ENCODE data around the gene FBXW12. TPM values are rescaled to one million over a fixed set of nuclear protein-coding genes. Genes with fewer than 3 reads are reported as not detected.

FBXW12 gene
- total RNA-seq, 1 experiment from 2014 or later, result not detected

DNA sequence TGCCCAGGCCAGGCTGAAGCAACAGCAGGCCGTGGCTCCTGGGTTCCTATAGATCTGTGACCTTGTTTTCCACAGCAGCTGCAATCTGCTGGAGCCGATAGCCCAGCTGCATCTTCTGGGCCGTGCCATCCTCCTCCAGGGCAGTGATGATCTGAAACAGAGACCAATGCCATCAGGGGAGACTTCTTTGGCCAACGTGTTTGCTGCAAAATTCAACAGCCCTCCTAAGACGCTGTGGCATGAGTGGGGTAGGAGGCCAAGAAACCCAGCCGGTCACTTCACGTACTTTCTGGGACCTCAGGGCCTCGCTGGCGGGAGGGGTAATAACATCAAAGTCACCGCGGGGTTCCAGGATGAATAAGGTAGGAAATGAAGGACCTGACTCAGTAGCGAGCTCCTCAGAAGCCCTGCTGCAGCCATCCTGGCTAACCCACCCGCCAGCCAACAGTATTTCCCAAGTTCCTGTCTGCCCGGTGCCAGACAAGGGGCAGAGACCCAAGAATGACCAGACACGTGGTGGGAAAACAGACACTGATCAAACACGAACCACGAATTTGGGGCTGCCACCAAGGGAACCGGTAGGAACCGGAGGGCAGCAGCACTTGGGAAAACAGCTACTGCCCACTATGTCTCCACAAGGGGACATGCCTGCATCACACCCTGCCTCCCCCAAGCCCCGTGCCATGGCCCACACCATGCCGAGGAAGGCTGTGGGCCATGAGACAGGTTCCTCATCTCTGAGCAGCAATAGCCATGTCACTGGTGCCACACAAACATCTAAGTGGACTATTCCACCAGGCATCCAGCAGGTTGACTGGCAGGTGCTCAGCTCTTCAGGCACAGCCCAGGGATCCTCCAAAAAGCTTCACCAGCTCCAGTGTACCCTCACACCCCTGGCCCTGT lies 32.7 kb downstream of the FBXW12 start:
- DNase-seq (ENCODE audit: low read depth), result no peak
- in situ Hi-C loops (cut with HindIII; ENCODE audit: low pct_unique_long_range_greater_than_20kb, low sequenced_read_pairs), result no loop called here

GRCh38 chr3:48405343-48405881 lies 33.4 kb downstream of the FBXW12 start:
- in situ Hi-C loops (cut with HindIII; ENCODE audit: low pct_unique_long_range_greater_than_20kb, low sequenced_read_pairs), result no loop called here
- no peak for DNase-seq (ENCODE audit: low read depth)

DNA sequence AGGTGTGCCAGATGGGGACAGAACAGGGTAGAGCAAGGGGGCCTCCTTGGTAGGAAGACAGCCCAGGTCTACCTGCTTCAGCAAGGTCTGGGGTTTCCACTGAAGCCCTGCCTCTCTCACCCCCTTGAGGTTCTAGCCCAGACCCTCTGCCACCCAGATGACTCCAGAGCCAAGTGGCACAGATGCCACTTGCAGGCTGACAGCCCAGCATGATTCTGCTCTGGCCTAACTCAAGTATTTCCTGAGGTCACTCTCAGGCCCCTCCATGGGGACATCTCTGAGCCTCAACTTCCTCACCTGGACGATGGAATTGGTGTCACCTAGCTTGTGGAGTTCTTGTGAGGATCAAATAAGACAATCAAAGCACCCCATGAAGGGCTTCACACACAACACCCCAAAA lies 34.0 kb downstream of the FBXW12 start:
- in situ Hi-C loops (cut with HindIII; ENCODE audit: low pct_unique_long_range_greater_than_20kb, low sequenced_read_pairs), result no loop called here
- no peak for DNase-seq (ENCODE audit: low read depth)

GRCh38 chr3:48406443-48407431 lies 34.7 kb downstream of the FBXW12 start:
- no peak for DNase-seq (ENCODE audit: low read depth)
- in situ Hi-C loops (cut with HindIII; ENCODE audit: low pct_unique_long_range_greater_than_20kb, low sequenced_read_pairs), result no loop called here

DNA sequence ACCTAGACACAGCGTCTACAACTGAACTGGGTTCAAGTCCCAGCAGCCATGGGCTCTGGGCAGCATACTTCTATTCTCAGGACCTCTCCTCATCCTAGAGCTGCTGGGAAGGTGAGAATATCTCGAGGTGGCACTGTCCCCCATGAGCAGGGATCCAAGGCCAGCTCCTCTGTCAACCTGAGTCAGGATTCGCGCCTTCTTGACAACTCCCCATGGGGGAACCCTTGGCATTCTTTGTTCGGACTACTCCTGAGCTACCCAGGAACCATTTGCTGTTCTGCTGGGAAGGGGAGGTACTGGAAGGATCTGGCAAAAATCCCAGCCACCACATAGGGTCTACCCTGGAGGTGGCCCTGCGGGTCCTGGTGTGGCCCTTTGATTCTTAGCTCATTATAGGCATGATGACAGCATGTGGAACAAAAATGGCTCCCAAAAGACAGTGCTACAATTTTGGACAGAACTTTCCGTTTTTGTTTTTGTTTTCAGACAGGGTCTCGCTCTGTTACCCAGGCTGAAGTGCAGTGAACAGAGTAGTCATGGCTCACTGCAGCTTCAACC lies 35.6 kb downstream of the FBXW12 start:
- in situ Hi-C loops (cut with HindIII; ENCODE audit: low pct_unique_long_range_greater_than_20kb, low sequenced_read_pairs), result no loop called here
- DNase-seq (ENCODE audit: low read depth), result no peak

GRCh38 chr3:48408823-48409281 lies 36.8 kb downstream of the FBXW12 start:
- in situ Hi-C loops (cut with HindIII; ENCODE audit: low pct_unique_long_range_greater_than_20kb, low sequenced_read_pairs), result no loop called here

GRCh38 chr3:48409291-48410201 lies 37.5 kb downstream of the FBXW12 start:
- in situ Hi-C loops (cut with HindIII; ENCODE audit: low pct_unique_long_range_greater_than_20kb, low sequenced_read_pairs), result no loop called here
- no peak for DNase-seq (ENCODE audit: low read depth)

More at GRCh38 chr3:48408823-48409281, 36.8 kb downstream of the FBXW12 start:
- DNase-seq (ENCODE audit: low read depth), result no peak

DNA sequence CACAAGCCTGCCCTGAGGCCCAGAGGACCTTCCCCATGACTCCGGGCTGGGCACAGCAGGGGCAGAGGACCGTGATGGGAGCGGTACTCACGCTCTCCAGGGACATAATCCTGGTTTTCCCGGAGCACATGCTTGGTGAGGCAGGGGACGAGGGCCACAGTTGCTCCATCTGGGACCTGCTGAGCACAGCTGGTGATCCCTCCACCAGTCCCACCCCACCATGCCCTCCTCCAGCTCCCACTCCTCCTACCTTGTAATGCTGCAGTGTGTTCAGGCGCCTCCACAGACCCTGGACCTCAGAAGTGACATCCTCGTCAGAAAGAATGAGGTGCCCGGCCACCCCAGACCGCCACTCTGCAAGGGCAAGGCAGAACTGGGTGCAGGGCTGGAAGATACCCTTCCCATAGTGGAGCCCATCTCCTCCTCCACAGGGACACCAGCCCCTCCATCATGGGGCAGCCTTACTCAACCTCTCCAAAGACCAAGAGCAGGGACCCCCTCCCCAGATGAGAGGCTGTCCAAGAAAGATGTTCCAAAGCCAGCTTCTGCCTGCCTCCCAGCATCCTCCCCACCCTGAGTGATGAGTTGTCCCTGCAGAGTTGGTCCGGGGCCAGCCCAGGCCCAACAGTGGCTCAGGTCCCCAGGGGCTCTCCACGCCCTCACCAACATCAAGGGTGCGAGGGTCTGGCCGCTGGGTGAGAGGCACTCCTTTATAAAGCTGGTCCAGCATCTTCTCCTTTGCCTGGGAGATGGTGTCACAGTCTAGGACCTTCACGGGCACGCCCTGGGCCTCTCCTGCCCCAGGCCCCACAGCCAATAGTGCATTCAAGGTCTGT lies 38.4 kb downstream of the FBXW12 start:
- in situ Hi-C loops (cut with HindIII; ENCODE audit: low pct_unique_long_range_greater_than_20kb, low sequenced_read_pairs), result no loop called here
- DNase-seq (ENCODE audit: low read depth), result no peak

DNA sequence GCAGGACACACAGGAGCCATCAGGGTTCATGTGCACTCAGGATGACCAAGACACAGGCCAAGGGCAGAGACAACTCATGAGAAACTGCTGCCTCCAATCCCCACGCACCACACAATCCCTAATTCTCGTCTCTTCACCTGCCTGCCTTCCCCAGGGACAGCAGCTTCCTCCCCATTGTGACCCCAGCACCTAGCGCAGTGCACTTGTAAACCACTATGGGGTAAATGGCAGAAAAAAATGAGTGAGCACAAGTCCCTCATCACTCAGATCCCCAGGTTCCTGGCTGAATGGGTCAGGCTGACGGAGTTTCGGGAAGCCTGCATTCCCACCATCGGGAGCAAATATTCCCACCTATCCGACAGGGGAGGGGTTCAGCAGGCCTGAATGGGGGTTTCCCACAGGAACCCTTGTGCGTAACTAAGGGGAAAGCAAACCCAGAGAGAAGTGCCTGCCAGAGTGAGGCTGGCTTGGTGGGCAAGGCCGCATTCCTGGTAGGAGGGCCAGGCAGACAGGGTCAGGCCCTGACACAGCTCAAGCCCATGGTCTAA lies 39.1 kb downstream of the FBXW12 start:
- in situ Hi-C loops (cut with HindIII; ENCODE audit: low pct_unique_long_range_greater_than_20kb, low sequenced_read_pairs), result no loop called here
- DNase-seq (ENCODE audit: low read depth), result no peak

GRCh38 chr3:48411606-48412374 lies 39.8 kb downstream of the FBXW12 start:
- in situ Hi-C loops (cut with HindIII; ENCODE audit: low pct_unique_long_range_greater_than_20kb, low sequenced_read_pairs), result no loop called here
- no peak for DNase-seq (ENCODE audit: low read depth)

- DNase-seq (ENCODE audit: low read depth), result no peak
- in situ Hi-C loops (cut with HindIII; ENCODE audit: low pct_unique_long_range_greater_than_20kb, low sequenced_read_pairs), result no loop called here
These were observed 40.5 kb downstream of the FBXW12 start for GRCh38 chr3:48412375-48413001.

DNA sequence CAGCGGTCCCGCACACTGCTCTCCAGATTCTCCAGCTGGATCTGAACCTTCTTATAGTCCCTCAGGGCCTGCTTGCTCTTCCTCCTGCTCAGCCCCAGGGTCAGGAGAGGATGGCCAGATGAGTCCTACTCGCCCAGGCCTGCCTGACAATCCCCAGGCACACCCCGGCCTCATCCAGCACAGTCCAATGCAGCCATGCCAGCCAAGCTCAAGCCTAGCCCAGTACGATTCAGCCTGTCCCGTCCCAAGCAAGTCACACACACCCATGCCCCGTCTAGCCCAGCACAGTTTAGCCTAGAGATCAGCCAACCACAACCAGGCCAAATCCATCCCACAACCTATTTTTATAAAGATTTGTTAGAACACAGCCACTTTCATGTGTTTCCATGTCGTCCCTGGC lies 41.1 kb downstream of the FBXW12 start:
- in situ Hi-C loops (cut with HindIII; ENCODE audit: low pct_unique_long_range_greater_than_20kb, low sequenced_read_pairs), result no loop called here

DNA sequence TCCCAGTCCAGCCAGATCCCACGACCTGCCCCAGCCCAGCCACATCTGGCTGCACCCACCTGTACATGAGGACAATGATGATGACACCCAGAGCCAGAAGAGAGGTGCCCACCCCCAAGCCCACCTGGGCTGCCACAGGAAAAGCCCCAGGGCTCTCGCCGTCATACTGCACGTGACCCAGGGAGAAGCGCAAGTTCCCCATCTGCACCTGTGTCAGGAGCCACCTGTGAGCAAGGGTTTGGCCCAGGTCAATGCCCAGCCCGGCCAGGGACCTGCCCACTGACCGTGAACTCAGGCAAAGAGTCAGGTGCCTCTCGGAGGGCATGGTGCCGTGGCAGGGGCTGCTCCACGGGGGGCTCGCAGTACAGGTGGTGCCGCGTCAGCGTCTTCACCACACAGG lies 41.6 kb downstream of the FBXW12 start:
- DNase-seq (ENCODE audit: low read depth), result no peak
- in situ Hi-C loops (cut with HindIII; ENCODE audit: low pct_unique_long_range_greater_than_20kb, low sequenced_read_pairs), result no loop called here

More for the DNA sequence above, 41.1 kb downstream of the FBXW12 start:
- DNase-seq (ENCODE audit: low read depth), result no peak

DNA sequence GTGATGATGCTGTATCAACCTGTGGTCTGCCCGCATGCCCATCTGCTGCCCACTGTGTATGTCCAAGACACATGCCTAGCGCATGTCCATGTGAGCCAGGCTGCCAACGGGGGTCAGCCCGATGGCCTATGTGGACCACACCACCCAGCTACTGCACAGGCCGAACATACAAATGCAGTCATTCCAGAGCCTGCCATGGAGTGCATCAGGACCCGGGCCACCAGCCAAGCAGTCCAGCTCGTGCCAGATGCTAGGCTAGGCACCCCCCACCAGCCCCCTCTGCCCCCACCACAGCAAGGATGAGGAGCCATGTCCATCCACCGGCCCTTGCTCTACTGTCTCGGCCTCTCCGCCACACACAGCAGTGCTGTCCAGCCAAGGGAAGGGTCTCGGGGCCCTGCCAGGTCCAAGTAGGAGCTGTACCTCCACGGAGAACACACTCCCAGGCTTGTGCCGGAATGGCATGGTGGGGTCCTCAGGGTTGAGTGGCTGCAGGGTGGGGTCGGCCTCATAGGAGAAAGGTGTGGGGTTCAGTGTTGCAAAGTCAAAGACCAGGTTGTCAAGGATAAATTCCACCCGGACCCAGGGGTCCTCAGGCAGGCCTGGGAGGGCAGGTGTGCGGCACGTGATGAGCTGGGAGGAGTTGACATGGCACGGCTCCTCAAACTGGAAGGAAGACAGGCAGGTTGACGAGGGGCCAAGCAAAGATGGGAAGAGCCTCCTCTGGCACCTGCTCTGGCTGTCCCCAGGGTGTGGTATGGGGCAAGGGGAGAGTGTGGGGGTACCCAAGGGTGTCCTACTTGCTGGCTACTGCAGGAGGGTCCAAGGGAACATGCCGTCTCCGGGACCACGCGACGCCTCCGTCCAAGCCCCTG lies 42.6 kb downstream of the FBXW12 start:
- in situ Hi-C loops (cut with HindIII; ENCODE audit: low pct_unique_long_range_greater_than_20kb, low sequenced_read_pairs), result no loop called here
- DNase-seq (ENCODE audit: low read depth), result no peak
